ENCODE measurements around the gene UGT1A9. TPM values are rescaled to one million over a fixed set of nuclear protein-coding genes. Genes with fewer than 3 reads are reported as not detected.

Gene UGT1A9
- total and polyA plus RNA-seq, 2 of the 13 experiments (the other 11 are each of a cell fraction or from before 2014, with no cell fraction given): 0.07 TPM; not detected in 1

- TF ChIP-seq ZNF670 (CRISPR knock-in tag; IDR thresholded peaks at IDR 0.05; ENCODE audit: borderline replicate concordance): 0 out of 2 replicates have a peak, but pooled peaks have one; percentile 19
- no peak for TF ChIP-seq RFX1 (IDR thresholded peaks at IDR 0.05)
- no peak for TF ChIP-seq ZNF672 (CRISPR knock-in tag; IDR thresholded peaks at IDR 0.05)
- TF ChIP-seq TBX2 (CRISPR knock-in tag; IDR thresholded peaks at IDR 0.05; ENCODE audit: borderline replicate concordance): no peak
- TF ChIP-seq PAXIP1 (CRISPR knock-in tag; conservative IDR thresholded peaks at IDR 0.05): peak; percentile 50
Observed at GRCh38 chr2:233758849-233759248, 87.2 kb downstream of the UGT1A9 start (continued).

DNA sequence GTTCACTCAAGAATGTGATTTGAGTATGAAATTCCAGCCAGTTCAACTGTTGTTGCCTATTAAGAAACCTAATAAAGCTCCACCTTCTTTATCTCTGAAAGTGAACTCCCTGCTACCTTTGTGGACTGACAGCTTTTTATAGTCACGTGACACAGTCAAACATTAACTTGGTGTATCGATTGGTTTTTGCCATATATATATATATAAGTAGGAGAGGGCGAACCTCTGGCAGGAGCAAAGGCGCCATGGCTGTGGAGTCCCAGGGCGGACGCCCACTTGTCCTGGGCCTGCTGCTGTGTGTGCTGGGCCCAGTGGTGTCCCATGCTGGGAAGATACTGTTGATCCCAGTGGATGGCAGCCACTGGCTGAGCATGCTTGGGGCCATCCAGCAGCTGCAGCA, 88.3 kb downstream of the UGT1A9 start, which contains the start of gene UGT1A1:
Gene UGT1A1 (plus strand): TSS at position 228 of the 400 bp plus-strand sequence. CDS start 18 bp downstream, at position 246.
- no peak within 1 kb of the TSS for H2AFZ ChIP-seq (ENCODE audit: low read length)
- in situ Hi-C loops (cut with HindIII; ENCODE audit: extremely low pct_ligation_motif_present, low pct_unique_long_range_greater_than_20kb): no loop called here
- no TSS peak for BruUV-seq (replicated peaks)
- no peaks in the 10 kb centered on the region for H3K79me2 ChIP-seq (ENCODE audit: insufficient read depth, low read length)
- WGBS (ENCODE audit: low lambda C conversion rate): 62% methylated on average over 6 of the region's 6 CpGs
- H4K20me1 ChIP-seq (ENCODE audit: insufficient read depth, low read length): no peaks in the 10 kb centered on the region
- no peak within 1 kb of the TSS for H3K4me3 ChIP-seq (replicated peaks in 1 of 3; ENCODE audit: insufficient read depth in 1 of 3, low read depth in 2 of 3, low read length in 3 of 3)
- peaks cover 9 to 74% of the 10 kb centered on the region in 2 experiments; a peak in 3 of 5 replicates for H3K27me3 ChIP-seq (ENCODE audit: control insufficient read depth in 1 of 2, insufficient read depth in 2 of 2, low read length in 2 of 2)
- peaks cover 46% of the 10 kb centered on the region for H3K4me1 ChIP-seq (ENCODE audit: insufficient read depth, low read length)
- H3K4me2 ChIP-seq (ENCODE audit: low read depth, low read length): no peak within 1 kb of the TSS
- ChIA-PET CTCF (ENCODE audit: low intra/inter-chr PET ratio, low total read pairs) (no interaction called here), POLR2A (no interaction called here)
- no peaks in the 10 kb centered on the region for H3K9me3 ChIP-seq (ENCODE audit: low read length)
- FAIRE-seq: no peak
- H3K9ac ChIP-seq (ENCODE audit: insufficient read depth, low read depth, low read length): no peak within 1 kb of the TSS
- no peaks in the 10 kb centered on the region for H3K36me3 ChIP-seq (replicated peaks in 1 of 2; ENCODE audit: control insufficient read depth in 1 of 2, insufficient read depth in 2 of 2, low read length in 2 of 2)
- H3K27ac ChIP-seq (ENCODE audit: extremely low read length, insufficient read depth, low read length): no peak within 1 kb of the TSS
- intact Hi-C loops (cut with micrococcal nuclease; ENCODE audit: unreplicated experiment): no loop called here
- peak; percentile 13; the same call in 1 of the 3 replicates for ATAC-seq
- peak; percentile 30 for DNase-seq (ENCODE audit: low spot score)
- TF ChIP-seq ZNF788 (CRISPR knock-in tag; IDR thresholded peaks at IDR 0.05; ENCODE audit: borderline replicate concordance) (no peak), PHF5A (CRISPR knock-in tag; IDR thresholded peaks at IDR 0.05; ENCODE audit: low read depth, unreplicated experiment) (no peak), HNRNPK (IDR thresholded peaks at IDR 0.05; ENCODE audit: low read depth, low read length, poor library complexity, severe bottlenecking) (no peak), SPEN (CRISPR knock-in tag; IDR thresholded peaks at IDR 0.05; ENCODE audit: low read depth) (no peak), ZNF569 (CRISPR knock-in tag; IDR thresholded peaks at IDR 0.05; ENCODE audit: borderline replicate concordance) (no peak), KDM5A (IDR thresholded peaks at IDR 0.05; ENCODE audit: borderline replicate concordance, low read length) (no peak), ZKSCAN8 (CRISPR knock-in tag; IDR thresholded peaks at IDR 0.05; ENCODE audit: borderline replicate concordance) (no peak), FUBP1 (CRISPR knock-in tag; IDR thresholded peaks at IDR 0.05; ENCODE audit: borderline replicate concordance) (no peak), IRX3 (CRISPR knock-in tag; IDR thresholded peaks at IDR 0.05; ENCODE audit: borderline replicate concordance, low read depth) (no peak), POLR2AphosphoS2 (IDR thresholded peaks at IDR 0.05; ENCODE audit: low read depth, low read length) (no peak), ZNF652 (CRISPR knock-in tag; IDR thresholded peaks at IDR 0.05; ENCODE audit: borderline replicate concordance, low read depth) (no peak), ZBTB43 (CRISPR knock-in tag; conservative IDR thresholded peaks at IDR 0.05) (no peak), SRF (IDR thresholded peaks at IDR 0.05; ENCODE audit: low read depth, low read length) (no peak)
